ENCODE measurements around the gene SCAF4. TPM values are rescaled to one million over a fixed set of nuclear protein-coding genes. Genes with fewer than 3 reads are reported as not detected.

SCAF4 gene
- total RNA-seq: 2.4 and 3.5 TPM in 2 replicates

GRCh38 chr21:31731857-31732596 lies at the start of gene SCAF4:
SCAF4 (minus strand) TSS chr21:31732118; CDS start chr21:31731692, 426 bp downstream.

GRCh38 chr21:31659536-31660258 lies 72.2 kb downstream of the SCAF4 start, which contains the start of gene SOD1:
SOD1 (plus strand) TSS chr21:31659693; CDS start chr21:31659770, 77 bp downstream.

Other genes starting within 250 kb of the SCAF4 start
- 281 and 283 TPM in 2 replicates for gene SOD1, start 72.4 kb downstream of the SCAF4 start, total RNA-seq
- under 0.01 and 0.14 TPM in 2 replicates for gene HUNK, start 140.9 kb upstream of the SCAF4 start, total RNA-seq

All from smooth muscle cell of bladder (primary cell).